HG03432 (cell line): ENCODE data around the gene LDB2.

Experiments
- ATAC-seq: cut with Tn5 transposase; IDR thresholded peaks from one replicate; pipeline ENCODE4 v1.9.1; 2021; ENCODE audit warnings: mild to moderate bottlenecking, moderate library complexity; ENCODE audit not compliant: unreplicated experiment

The LDB2 gene

DNA sequence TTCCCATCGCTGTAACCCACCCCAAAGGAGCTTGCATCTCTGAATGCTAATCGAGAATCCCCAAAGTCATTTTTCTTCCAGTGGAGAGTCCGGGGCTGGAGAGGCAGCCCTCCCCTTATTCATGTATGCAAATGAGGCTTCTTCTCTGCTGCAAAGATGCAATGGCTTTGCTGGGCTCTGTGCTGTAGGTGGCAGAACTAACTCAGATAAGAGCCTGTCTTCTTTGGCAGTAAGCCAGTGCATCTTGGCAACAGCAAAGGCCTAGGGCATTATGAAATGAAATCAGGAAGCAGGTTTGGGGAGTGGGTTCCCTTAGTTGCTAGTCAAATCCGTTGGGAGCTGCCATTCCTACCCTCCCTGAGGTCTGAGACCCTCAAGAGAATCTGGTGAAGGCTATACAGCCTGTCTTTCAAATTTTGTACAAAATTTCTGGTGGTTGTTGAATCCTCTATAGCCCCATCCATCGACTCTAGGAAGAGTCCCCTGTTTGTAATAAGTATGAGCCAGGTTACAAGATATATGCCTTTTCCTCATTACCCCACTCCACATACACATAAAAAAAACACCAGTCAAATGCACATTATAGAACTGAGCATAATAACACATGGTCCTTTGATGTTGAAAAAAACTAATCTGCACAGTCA is 381.5 kb downstream of the LDB2 start:
- no peak for ATAC-seq

DNA sequence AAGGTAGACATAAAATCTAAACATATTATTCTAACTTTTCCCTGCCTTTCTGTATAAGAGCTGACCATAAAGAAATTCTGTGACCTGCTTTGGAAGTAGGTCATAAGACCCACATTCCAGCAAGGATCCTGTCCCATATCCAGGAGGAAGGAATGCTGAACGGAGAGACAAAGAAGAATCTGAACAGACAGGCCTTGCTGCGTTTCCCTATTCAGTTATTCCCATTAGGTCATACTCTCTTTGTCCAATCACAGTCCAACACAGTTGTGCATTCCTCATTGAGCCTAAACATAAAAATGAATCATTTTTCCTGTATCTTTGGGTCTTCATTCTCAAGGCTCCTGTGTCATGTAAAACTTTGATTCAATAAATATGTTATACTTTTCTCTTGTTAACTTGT is 384.6 kb downstream of the LDB2 start:
- ATAC-seq: no peak

DNA sequence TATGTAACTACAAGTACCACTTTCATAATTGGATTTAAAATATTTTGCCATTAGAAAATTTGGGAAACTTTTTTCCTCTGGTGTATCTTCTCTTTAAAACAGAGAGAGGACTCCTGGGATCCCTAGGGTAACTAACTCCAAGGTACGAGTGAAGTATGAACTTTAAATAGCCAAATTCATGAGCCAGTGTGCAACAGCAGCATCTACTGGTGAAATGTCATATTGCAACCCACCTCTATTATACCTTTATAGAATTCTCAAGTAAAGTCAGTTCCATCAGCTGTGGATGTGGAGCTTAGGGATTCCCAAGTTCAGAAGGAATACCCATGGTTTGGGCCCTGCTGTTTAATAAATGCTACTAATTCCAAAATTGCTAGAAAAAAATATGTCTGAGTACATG is 389.5 kb downstream of the LDB2 start:
- ATAC-seq: no peak

DNA sequence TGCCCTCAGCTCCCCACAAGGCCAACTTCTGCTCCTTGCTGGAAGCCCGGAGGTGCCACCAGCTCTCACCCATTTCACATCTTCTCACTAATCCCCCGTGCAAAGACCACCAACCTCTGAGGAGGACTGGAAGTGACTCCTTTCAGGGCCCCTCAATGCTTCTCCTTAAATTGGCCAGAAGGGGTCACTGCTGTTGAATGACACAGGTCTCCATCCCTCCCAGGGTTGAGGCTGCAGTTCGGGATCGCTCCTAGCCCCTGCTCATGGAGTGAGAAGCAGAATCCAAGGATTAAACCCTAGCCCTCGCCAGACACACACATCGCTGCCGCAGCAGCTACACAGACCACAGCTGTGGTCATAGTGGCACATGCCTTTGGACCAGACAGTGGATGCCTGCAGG is 392.7 kb downstream of the LDB2 start:
- no peak for ATAC-seq

DNA sequence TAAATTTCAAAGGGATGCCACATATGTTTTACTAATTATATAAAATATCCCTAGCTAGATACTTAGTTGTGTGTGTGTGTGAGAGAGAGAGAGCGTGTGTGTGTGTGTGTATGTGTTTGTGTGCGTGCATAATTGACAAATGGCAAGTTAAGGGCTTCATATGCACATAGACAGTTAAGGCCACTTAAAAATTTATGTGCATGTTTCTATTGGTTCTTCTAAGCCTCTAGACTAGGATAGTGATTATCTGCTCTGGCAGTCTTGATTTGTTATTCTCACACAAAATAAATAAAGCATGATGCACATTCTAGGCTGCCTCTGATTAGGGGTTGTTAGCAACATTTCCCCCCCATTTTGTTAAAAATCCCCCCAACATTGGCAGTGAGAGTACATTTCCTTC is 393.2 kb downstream of the LDB2 start:
- no peak for ATAC-seq

DNA sequence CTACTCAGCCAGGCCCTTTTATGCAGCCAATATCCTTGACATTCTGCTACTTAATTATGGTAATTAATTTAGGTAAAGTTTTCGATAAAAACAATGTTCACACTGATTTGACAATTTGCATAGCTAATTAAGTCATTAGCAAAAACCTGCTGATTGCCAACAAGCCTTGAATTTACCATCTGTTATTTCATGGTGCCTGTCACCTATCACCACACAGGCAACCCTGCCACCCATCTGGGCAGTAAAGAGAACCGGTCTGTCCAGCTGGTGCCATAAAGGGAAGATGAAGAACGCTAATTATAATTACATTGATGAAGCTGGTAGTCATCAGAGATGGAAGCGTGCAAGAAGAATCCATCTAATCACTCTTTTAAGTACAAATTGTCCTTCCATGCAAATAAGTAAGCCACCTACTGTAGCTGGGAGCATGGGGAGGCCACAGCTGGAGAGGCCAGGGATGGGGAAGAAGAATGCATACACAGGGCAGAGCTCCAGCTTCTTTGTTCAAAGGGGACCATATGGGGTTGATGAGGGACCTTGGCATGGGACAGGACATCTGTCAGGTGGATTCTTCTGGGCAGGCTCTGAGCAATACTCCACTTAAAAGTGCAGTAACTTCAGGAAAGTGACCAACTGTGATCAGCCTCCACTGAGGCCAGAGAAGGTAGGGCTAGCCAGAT is 394.9 kb downstream of the LDB2 start:
- no peak for ATAC-seq

DNA sequence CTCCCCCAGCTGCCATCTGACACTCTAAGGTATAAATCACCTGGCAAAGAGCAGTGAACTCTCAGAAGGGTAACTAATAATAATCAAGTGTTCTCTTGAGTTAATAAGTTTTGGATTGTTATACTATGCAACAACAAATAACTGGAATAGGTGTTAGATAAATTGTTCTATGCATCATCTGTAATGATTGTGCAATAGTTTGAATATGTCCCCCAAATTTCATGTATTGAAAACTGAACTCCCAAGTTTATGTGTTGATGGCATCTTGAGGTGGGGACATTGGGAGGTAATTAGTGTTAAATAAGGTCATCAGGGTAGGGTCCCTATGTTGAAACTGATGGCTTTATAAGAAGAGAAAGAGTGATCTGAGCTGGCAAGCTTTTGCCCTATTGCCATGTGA is 399.5 kb downstream of the LDB2 start:
- ATAC-seq: no peak

DNA sequence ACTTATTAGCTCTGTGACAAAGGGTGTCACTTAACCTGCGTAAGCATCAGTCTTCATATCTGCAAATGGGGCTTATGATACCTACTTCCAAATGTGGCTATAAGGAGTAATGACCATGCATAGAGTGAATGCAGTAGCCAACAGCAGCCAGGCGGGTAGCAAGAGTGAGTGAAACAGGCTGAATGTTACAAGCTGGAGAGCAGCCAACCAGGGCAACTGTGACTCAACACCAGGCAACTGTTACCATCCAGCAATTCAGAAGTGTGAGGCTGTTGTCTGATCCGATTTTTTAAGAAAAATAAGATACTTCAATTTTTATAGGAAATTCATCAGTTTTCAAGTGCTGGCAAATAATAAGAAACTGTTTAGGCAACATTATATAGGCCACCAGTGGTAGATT is 401.9 kb downstream of the LDB2 start:
- no peak for ATAC-seq

DNA sequence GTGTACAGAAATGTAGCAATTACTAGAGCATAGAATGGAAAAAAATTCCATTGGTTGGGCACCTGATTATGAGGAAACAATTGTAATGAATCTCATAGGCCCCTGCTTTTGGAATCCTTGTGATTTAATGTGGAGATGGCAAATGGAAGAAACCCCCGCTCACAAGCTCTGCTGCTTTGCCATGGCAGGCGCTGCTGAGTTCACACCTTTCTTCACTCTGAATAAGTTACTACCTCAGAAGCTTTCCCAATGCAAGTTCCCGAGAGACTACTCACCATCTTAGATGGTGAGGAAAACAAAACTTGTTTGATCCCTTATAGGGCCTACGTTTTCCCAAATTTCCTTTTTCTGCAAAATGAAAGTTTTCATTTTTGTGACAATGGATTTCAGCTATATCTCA is 405.6 kb downstream of the LDB2 start:
- ATAC-seq: no peak

DNA sequence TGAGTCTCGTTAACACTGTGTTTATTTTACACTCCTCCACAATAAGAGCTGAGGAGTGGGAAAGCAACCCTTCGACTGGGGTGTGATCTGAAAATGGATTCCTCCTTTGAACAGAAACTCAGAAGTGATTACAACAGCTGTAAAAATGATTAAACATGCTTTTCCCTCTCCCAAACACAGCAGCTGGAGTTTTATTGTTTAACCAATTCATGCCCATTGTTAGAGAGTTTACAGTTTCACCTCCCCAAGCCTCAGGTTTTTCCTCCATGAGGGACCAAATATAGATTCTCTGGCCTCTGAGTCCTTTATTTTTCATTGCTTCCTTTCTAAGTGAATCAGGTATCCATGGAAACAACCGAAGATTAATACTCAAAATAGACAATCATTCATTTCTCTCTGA is 409.2 kb downstream of the LDB2 start:
- ATAC-seq: no peak

DNA sequence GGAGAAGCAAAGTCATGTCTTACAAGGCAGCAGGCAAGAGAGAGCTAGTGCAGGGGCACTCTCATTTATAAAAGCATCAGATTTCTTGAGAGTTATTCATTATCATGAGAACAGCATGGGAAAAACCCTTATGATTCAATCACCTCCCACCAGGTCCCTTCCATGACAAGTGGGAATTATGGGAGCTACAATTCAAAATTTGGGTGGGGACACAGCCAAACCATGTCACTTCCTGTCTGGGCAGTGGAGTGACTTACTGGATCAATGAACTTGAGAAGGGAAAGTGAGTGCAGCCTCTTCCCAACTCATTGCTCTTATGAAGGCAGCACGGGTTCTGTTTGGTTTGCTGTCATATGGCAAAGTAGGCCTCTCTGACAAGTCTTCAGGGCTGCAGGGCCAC is 410.4 kb downstream of the LDB2 start:
- ATAC-seq: no peak

DNA sequence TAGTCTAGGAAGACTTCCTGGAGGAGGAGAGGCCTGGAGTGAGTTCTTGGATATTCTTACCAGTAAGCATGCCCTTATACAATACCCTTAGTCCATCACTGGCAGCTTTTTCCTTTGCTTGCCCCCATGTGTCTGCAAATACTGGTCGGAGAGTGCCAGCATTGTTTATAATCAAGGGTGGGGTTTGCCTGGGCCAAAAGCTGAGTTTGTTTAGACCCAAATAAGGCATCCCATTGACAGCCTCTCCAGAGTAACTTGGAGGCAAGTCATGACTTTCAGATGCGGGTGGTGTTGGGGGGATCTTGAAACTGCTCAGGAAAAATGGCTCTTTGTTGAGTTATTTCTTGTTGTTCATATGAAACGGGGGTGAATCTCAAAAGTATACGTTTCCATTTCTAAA is 413.7 kb downstream of the LDB2 start:
- ATAC-seq: no peak

DNA sequence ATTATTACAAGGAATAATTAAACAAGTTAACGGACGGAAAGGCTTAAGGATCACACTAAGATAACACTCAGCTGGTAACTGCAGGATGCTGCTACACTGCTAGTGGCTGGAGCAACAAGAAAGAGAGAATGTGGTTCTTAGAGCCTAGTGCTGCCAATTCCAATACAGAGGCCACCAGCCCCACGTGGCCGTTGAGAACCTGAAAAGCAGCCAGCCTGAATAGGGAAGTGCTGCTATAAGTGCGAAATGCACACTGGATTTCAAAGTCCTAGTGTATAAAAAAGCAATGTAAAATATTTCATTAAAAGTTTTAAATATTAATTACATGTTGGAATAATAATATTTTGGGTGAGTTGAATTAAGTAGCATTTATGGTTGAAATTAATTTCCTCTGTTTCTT is 414.9 kb downstream of the LDB2 start:
- no peak for ATAC-seq

DNA sequence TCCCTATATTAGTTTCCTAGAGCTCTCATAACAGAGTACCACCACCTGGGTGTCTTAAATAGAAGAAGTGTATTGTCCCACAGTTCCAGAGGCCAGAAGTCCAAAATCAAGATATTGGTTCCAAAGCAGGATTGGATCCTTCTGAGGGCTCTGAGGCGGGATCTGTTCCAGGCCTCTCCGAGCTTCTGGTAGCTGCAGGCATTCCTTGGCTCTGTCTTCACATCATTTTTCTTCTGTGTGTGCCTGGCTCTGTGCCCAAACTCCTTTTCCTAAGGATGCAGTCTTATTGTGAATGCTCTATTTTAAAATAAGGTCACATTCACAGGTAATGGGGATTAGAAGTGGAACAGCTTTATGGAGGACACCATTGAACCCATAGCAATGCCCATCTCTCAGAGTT is 418.4 kb downstream of the LDB2 start:
- no peak for ATAC-seq

DNA sequence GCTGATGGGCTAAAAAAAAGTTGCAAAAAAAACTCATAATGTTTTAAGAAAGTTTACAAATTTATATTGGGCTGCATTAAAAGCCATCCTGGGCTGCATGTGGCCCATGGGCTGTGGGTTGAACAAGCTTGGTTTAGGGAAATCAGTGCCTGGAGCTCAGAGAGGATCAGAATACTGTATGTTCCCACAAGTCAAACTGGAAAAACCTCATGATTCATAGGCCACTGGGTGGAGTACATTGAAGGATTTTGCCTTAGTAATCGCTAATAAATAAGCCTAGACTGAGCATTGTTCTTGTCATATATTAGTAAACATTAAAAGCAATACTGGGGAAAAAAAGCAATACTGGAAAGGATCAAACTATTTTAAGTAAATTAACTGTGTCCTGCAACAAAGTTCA is 425.9 kb downstream of the LDB2 start:
- ATAC-seq: no peak

DNA sequence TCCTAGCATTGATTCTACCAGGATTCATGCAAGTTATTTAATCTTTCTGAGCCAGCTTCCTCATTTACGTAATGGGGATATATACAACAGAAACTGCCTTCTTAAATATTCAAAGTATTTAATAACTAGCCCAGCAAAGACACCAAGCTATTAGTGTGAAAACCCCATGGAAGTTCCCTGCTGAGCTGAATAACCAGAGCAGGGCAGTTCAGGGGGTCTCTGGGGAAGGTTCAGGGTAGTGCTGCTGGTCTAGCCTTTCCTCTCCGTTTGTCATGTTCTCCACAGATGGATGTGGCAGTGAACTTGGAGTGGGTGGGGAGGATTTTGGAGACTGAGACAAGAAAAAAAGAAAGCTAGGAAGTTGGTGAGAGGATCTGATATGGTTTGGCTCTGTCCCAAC is 431.4 kb downstream of the LDB2 start:
- no peak for ATAC-seq

DNA sequence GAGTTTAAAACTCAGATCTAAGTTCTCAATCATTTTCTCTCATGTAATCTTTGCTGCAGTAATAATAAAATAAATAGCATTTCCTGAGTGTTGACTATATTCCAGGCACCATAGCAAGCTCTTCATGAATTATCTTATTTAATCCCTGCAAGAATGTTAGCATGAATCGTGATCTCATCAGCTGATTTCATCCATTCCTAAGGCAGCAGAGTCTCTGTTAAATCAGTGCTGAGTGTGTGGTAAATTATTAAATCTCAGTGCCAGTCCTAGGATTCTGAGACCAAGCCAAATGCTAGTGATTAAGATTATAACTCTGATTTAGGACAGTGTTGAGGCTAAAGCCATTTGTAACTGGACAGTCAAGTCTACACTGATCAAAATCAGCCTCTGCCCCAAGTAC is 431.9 kb downstream of the LDB2 start:
- ATAC-seq: no peak

DNA sequence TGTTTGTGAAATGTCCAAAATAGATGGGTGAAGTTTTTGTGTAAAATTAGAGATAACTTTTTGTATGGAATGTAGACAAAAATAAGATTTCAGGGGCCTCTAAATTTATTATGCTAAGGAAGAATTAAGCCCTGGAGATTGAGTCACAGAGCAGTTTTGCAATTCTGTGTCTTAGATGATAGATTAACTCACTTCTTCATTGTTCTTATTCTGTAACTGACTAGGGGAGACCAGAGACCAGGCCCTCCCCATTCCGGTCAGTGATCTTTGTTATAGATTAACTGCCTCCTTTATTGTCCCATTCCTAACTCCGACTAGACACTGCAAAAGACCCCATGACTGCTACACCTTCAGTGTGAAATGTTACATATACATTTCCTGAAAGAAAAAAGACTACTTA is 433.8 kb downstream of the LDB2 start:
- no peak for ATAC-seq

DNA sequence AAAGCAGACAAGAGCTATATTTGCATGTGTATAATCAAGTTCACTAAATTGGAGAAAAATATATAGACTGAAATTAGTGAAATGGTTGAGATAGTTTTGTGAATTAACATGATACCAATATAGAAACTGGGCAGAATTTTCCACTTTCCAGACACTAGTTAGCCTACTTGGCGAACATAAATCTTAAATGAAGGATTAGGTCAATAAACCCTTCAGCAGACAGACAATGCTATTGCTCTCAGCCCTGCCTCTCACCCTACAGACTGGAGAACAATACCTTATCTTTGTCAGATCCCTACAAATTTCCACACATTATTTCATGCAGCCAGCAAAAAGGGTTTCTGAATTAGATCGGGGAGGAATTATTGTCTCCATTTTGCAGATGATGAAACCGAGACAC is 435.8 kb downstream of the LDB2 start:
- no peak for ATAC-seq

DNA sequence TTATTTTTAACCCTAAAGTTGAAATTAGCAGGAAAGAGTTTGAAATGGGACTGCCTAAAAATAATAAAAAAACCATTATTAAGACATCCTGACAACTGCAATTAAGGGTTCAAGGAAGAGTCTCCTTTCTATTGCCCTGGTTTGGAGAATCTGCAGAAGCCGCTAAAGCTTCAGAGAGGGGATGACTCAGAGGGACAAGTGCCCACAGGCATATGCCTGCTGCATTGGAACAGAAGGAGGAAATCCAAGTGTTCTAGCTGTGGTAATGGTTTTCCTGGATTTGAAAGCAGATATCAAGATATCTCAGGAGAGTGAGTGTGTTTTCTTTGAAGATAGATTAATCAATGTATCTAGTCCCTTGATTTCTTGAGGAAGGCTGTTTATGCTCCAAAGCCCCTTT is 437.1 kb downstream of the LDB2 start:
- no peak for ATAC-seq

DNA sequence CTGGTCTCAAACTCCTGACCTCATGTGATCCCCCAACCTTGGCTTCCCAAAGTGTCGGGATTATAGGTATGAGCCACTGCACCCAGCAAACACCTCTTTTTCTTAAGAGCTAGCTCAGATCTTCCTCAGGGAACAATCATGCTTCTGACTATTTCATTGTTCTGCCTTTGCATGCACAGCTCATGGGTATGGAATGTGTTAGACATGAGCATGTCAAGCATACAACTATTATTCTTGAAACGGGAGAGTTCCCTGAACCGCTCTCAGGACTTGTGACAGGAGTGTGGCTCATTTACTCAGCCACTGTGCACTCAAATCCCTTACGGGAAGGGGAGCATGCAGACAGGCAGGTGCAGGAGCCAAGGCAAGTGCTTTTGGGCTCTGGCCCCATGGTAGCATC is 440.5 kb downstream of the LDB2 start:
- ATAC-seq: no peak
